Thyroid gland (tissue), 4 donors: ENCODE data around the gene PRAMEF20. TPM values are rescaled to one million over a fixed set of nuclear protein-coding genes. Genes with fewer than 3 reads are reported as not detected.
A peak's percentile ranks its signal among the peaks of the same experiment; 100 is the strongest.
"Not testable (repeated sequence)": the region's sequence is repeated elsewhere in the genome, so short reads cannot be mapped to it uniquely, and the experiment has no call there.

Source experiments
- DNase-seq, 2 donors: peaks; one replicate each; pipeline ENCODE4 v3.0.0-alpha.2; 2019
- H3K27ac ChIP-seq, 3 donors: fragments of 200-600 bp; sonication (generic); 1 replicate in 2 of 3; 2 replicates in 1 of 3; pipeline ENCODE4 v1.5.1; 2016 to 2019; ENCODE audit warnings: mild to moderate bottlenecking in 1 of 3, moderate library complexity in 1 of 3
- H3K27me3 ChIP-seq: fragments of 200-600 bp; sonication (generic); one replicate; pipeline ENCODE4 v1.5.1; 2019
- H3K36me3 ChIP-seq, 2 donors: fragments of 200-600 bp; sonication (generic); one replicate each; pipeline ENCODE4 v1.5.1; 2016 to 2019
- H3K4me1 ChIP-seq, 2 donors: fragments of 200-600 bp; sonication (generic); one replicate each; pipeline ENCODE4 v1.5.1; 2017 to 2019
- H3K4me3 ChIP-seq, 3 donors: fragments of 200-600 bp; sonication (generic); replicated peaks in 1 of 3; 1 replicate in 2 of 3; 2 replicates in 1 of 3; pipeline ENCODE4 v1.5.1; 2016; ENCODE audit warnings: mild to moderate bottlenecking in 1 of 3
- H3K9me3 ChIP-seq: fragments of 200-600 bp; sonication (generic); one replicate; pipeline ENCODE4 v1.5.1; 2017
- POLR2A ChIP-seq, 2 donors: fragments of 450-650 bp; IDR thresholded peaks; one replicate each; pipeline ENCODE4 v1.6.1; 2017; ENCODE audit warnings: antibody characterized with exemption in 2 of 2, mild to moderate bottlenecking in 2 of 2, moderate library complexity in 1 of 2
- WGBS, 2 donors: methylation state at CpG; one replicate each; pipeline ENCODE4 v1.1.5; 2017; 5-methylcytosine and 5-hydroxymethylcytosine counted together
- intact Hi-C: fragments of 100-400 bp; cut with DNase I; formaldehyde crosslinking; loops from one replicate; pipeline ENCODE4 v1.15.1; 2023
- total RNA-seq, 4 donors: library from RNA; depleted of rRNA; stranded (reverse); fragments of >200 nt; gene quantifications; one replicate each; pipeline ENCODE4 v1.2.3, GENCODE V29; 2016
- TF ChIP-seq, protein P1 (sequence below), 6 experiments: fragments of 200-600 bp in 3 of 6; fragments of 450-650 bp in 3 of 6; sonication (generic) in 3 of 6; IDR thresholded peaks; one replicate each; pipeline ENCODE4 v1.5.1; 2016 to 2019; ENCODE audit warnings: antibody characterized with exemption in 6 of 6, mild to moderate bottlenecking in 2 of 6, inconsistent platforms in 1 of 6, moderate library complexity in 1 of 6

Gene PRAMEF20
- total RNA-seq, 4 donors from 2014 or later, result not detected

DNA sequence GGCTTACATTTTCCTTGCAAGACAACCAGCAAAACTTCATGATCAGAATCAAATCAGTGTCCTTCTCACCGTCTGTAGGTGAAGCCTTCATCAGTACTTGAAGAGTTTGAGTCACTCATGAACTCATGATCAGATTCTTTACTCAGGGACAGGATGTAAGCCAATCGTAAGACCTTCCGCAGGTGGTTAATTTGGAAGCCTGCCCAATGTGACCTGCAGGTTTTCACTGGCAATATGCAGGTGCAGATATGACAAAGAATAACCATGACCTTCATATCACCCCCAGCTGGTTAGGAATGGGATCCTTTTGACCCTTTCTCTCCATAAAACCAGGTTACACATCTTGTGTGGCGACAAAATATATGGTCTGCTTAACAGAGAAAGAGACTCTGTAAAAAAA, 2.4 kb upstream of the PRAMEF20 start:
- no peaks in the 10 kb centered on the region for H3K4me1 ChIP-seq
- intact Hi-C loops, result no loop called here
- H3K9me3 ChIP-seq, result no peaks in the 10 kb centered on the region
- DNase-seq, result peak in 1 of 2 donors; percentile 3
- H3K4me3 ChIP-seq, result no peak overlapping the region
- no peaks in the 10 kb centered on the region for H3K27me3 ChIP-seq
- no peaks in the 10 kb centered on the region for H3K36me3 ChIP-seq
- no peak overlapping the region for H3K27ac ChIP-seq
- TF ChIP-seq, protein P1, sequence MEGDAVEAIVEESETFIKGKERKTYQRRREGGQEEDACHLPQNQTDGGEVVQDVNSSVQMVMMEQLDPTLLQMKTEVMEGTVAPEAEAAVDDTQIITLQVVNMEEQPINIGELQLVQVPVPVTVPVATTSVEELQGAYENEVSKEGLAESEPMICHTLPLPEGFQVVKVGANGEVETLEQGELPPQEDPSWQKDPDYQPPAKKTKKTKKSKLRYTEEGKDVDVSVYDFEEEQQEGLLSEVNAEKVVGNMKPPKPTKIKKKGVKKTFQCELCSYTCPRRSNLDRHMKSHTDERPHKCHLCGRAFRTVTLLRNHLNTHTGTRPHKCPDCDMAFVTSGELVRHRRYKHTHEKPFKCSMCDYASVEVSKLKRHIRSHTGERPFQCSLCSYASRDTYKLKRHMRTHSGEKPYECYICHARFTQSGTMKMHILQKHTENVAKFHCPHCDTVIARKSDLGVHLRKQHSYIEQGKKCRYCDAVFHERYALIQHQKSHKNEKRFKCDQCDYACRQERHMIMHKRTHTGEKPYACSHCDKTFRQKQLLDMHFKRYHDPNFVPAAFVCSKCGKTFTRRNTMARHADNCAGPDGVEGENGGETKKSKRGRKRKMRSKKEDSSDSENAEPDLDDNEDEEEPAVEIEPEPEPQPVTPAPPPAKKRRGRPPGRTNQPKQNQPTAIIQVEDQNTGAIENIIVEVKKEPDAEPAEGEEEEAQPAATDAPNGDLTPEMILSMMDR (IDR thresholded peaks at IDR 0.05), result no peak
- no peak for TF ChIP-seq POLR2A (IDR thresholded peaks at IDR 0.05)
- 39 to 60% methylated on average over 4 of the region's 4 CpGs for WGBS, 2 donors

DNA sequence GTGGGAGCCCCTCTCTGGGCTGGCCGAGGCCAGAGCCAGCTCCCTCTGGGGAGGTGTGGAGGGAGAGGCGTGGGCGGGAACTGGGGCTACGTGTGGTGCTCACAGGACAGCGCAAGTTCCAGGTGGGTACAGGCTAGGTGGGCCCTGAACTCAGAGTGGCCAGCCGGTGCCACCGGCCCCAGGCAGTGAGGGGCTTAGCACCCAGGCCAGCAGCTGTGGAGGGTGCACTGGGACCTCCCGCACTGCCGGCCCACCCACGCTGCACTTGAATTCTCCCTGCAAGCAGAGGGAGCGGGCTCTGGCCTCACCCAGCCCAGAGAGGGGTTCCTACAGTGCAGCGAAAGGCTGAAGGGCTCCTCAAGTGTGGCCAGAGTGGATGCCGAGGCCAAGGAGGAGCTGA, 20.2 kb downstream of the PRAMEF20 start:
- Histone ChIP-seq H3K4me1 (no peaks in the 10 kb centered on the region), H3K9me3 (no peaks in the 10 kb centered on the region), H3K4me3 (no peak overlapping the region), H3K36me3 (no peaks in the 10 kb centered on the region), H3K27ac (no peak overlapping the region), H3K27me3 (no peaks in the 10 kb centered on the region)
- 90 to 93% methylated on average over 9 to 13 of the region's 13 CpGs for WGBS, 2 donors
- no peak for TF ChIP-seq POLR2A (IDR thresholded peaks at IDR 0.05)
- TF ChIP-seq, protein P1 (IDR thresholded peaks at IDR 0.05), result no peak
- DNase-seq, result no peak
- intact Hi-C loops, result no loop called here

DNA sequence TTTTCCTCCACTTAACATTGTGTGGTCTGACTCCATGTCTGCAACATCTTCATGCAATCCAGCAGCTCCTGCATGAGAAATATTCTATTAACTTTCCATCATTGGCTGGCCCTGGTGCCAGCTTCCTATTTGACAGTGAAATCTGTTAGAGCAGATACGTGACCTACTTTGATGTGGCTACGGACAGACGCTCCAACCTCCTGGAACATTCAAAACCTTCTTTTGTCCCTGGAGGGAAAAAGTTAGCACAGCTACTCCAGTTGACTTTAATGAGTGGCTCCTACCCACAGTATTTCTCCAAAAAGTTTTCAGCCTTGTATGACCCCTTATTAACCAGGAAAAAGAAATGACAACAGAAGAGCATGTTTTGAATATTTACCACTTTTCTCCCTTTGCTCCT, 22.0 kb downstream of the PRAMEF20 start:
- no peaks in the 10 kb centered on the region for H3K9me3 ChIP-seq
- no peaks in the 10 kb centered on the region for H3K27me3 ChIP-seq
- H3K4me1 ChIP-seq, result no peaks in the 10 kb centered on the region
- no peaks in the 10 kb centered on the region for H3K36me3 ChIP-seq
- H3K27ac ChIP-seq, result no peak overlapping the region
- DNase-seq, result no peak
- intact Hi-C loops, result no loop called here
- 64 to 86% methylated on average over 3 of the region's 3 CpGs for WGBS, 2 donors
- TF ChIP-seq, protein P1 (IDR thresholded peaks at IDR 0.05), result no peak
- TF ChIP-seq POLR2A (IDR thresholded peaks at IDR 0.05), result no peak
- no peak overlapping the region for H3K4me3 ChIP-seq

GRCh38 chr1:13433694-13434358, 23.6 kb downstream of the PRAMEF20 start:
- H3K9me3 ChIP-seq, H3K27ac ChIP-seq, H3K4me3 ChIP-seq, intact Hi-C loops, H3K4me1 ChIP-seq, H3K36me3 ChIP-seq, H3K27me3 ChIP-seq, DNase-seq: not testable (repeated sequence)
- WGBS, 2 donors, result 96% methylated on average over 9 to 14 of the region's 32 CpGs

DNA sequence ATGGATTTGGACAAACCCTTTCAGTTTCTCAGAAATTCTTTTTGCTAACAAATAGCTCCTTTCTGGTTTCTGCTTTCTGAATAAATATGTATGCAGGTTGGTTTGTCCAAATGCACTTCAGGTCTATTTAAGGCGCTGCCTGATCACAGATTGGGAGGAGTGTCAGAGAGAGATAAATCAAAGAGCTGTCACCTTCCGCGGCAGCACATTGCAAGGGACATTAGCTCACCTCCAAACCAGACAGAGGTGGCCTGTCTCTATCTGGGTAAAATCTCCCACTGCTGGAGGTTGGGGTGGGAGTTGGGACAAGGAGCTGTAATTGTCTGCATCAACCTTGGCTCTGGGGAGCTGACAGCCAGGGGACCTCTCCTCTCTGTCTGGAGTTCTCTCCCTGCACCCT, 25.2 kb downstream of the PRAMEF20 start:
- intact Hi-C loops, result no loop called here
- no peaks in the 10 kb centered on the region for H3K36me3 ChIP-seq
- H3K27ac ChIP-seq, result no peak overlapping the region
- H3K27me3 ChIP-seq, result no peaks in the 10 kb centered on the region
- H3K9me3 ChIP-seq, result no peaks in the 10 kb centered on the region
- H3K4me1 ChIP-seq, result no peaks in the 10 kb centered on the region
- DNase-seq, result no peak
- no peak for TF ChIP-seq POLR2A (IDR thresholded peaks at IDR 0.05)
- TF ChIP-seq, protein P1 (IDR thresholded peaks at IDR 0.05), result no peak
- 88 to 89% methylated on average over 3 of the region's 3 CpGs for WGBS, 2 donors
- H3K4me3 ChIP-seq, result no peak overlapping the region

GRCh38 chr1:13439104-13439783, 29.0 kb downstream of the PRAMEF20 start:
- H3K9me3 ChIP-seq, H3K27me3 ChIP-seq, H3K36me3 ChIP-seq, H3K4me1 ChIP-seq, intact Hi-C loops, H3K27ac ChIP-seq, DNase-seq, H3K4me3 ChIP-seq: not testable (repeated sequence)
- WGBS, 2 donors, result 91 to 97% methylated on average over 23 to 29 of the region's 49 CpGs
